ENCODE data around the gene DEAF1.

GRCh38 chr11:699753-700152 lies 4.7 kb upstream of the DEAF1 start:
- TF ChIP-seq CTCF (conservative IDR thresholded peaks at IDR 0.05; ENCODE audit: low read depth, low read length) (no peak), EZH2 (IDR thresholded peaks at IDR 0.05; ENCODE audit: low read length, unreplicated experiment) (no peak)

All from PC-3 (cell line).